ENCODE data around the gene TAB3. TPM values are rescaled to one million over a fixed set of nuclear protein-coding genes. Genes with fewer than 3 reads are reported as not detected.
"Not testable (repeated sequence)": the region's sequence is repeated elsewhere in the genome, so short reads cannot be mapped to it uniquely, and the experiment has no call there.

TAB3 gene
- total RNA-seq, 1 experiment from 2014 or later = 22.0 TPM

- DNase-seq (ENCODE audit: low read depth) = no peak
These were observed 73.0 kb downstream of the TAB3 start for GRCh38 chrX:30816079-30816478.

- DNase-seq (ENCODE audit: low read depth) = no peak
These were observed 74.1 kb downstream of the TAB3 start for GRCh38 chrX:30814978-30815377.

GRCh38 chrX:30812326-30812725 is 76.7 kb downstream of the TAB3 start:
- DNase-seq (ENCODE audit: low read depth) = no peak

GRCh38 chrX:30806187-30806728 is 82.8 kb downstream of the TAB3 start:
- no peak for DNase-seq (ENCODE audit: low read depth)

GRCh38 chrX:30804462-30804861 is 84.6 kb downstream of the TAB3 start:
- DNase-seq (ENCODE audit: low read depth) = no peak

GRCh38 chrX:30800901-30801300 is 88.2 kb downstream of the TAB3 start:
- no peak for DNase-seq (ENCODE audit: low read depth)

- DNase-seq (ENCODE audit: low read depth) = no peak
These were observed 89.7 kb downstream of the TAB3 start for GRCh38 chrX:30799327-30799726.

GRCh38 chrX:30798810-30799209 is 90.2 kb downstream of the TAB3 start:
- DNase-seq (ENCODE audit: low read depth) = no peak

GRCh38 chrX:30797301-30797700 is 91.8 kb downstream of the TAB3 start:
- DNase-seq (ENCODE audit: low read depth) = not testable (repeated sequence)

- no peak for DNase-seq (ENCODE audit: low read depth)
These were observed 92.8 kb downstream of the TAB3 start for GRCh38 chrX:30795981-30796958.

- no peak for DNase-seq (ENCODE audit: low read depth)
These were observed 94.6 kb downstream of the TAB3 start for GRCh38 chrX:30794497-30794896.

GRCh38 chrX:30793767-30794103 is 95.3 kb downstream of the TAB3 start:
- DNase-seq (ENCODE audit: low read depth) = no peak

- no peak for DNase-seq (ENCODE audit: low read depth)
These were observed 95.8 kb downstream of the TAB3 start for GRCh38 chrX:30793075-30793766.

GRCh38 chrX:30791296-30792278 is 97.5 kb downstream of the TAB3 start:
- DNase-seq (ENCODE audit: low read depth) = no peak

- no peak for DNase-seq (ENCODE audit: low read depth)
These were observed 102.0 kb downstream of the TAB3 start for GRCh38 chrX:30787012-30787411.

- peak; percentile 57 for DNase-seq (ENCODE audit: low read depth)
These were observed 102.7 kb downstream of the TAB3 start for GRCh38 chrX:30786374-30786773.

- DNase-seq (ENCODE audit: low read depth) = peak; percentile 8
These were observed 107.2 kb downstream of the TAB3 start for GRCh38 chrX:30781711-30782444.

GRCh38 chrX:30779453-30780030 is 109.5 kb downstream of the TAB3 start:
- DNase-seq (ENCODE audit: low read depth) = no peak

GRCh38 chrX:30777575-30777974 is 111.5 kb downstream of the TAB3 start:
- DNase-seq (ENCODE audit: low read depth) = no peak
